SK-N-SH (cell line): ENCODE measurements around the gene MYO1D.

Source experiments
- CTCF ChIP-seq: fragments of 200-600 bp; sonication (generic); IDR thresholded peaks from 2 replicates; pipeline ENCODE4 v1.6.1; 2017; ENCODE audit warnings: antibody characterized with exemption, mild to moderate bottlenecking, moderate library complexity
- ELF1 ChIP-seq: IDR thresholded peaks from 2 replicates; pipeline ENCODE4 v1.4.0; 2012
- EZH2phosphoT487 ChIP-seq: fragments of 200-600 bp; sonication (generic); IDR thresholded peaks from 2 replicates; pipeline ENCODE4 v1.6.1; 2017; ENCODE audit warnings: low read depth, mixed run types, mild to moderate bottlenecking, antibody characterized with exemption, moderate library complexity, borderline replicate concordance
- FOXJ3 ChIP-seq: sonication (generic); formaldehyde crosslinking; IDR thresholded peaks from 2 replicates; pipeline ENCODE4 v1.5.1; 2020; ENCODE audit warnings: mild to moderate bottlenecking, missing genetic modification reagents
- MXI1 ChIP-seq: IDR thresholded peaks from 2 replicates; pipeline ENCODE4 v1.6.1; 2012; ENCODE audit warnings: mild to moderate bottlenecking, low read depth, low read length, improper control_type of control experiment
- NRF1 ChIP-seq: IDR thresholded peaks from 2 replicates; pipeline ENCODE4 v1.6.1; 2012; ENCODE audit warnings: low read depth, mild to moderate bottlenecking, low read length
- POLR2AphosphoS5 ChIP-seq: IDR thresholded peaks from 2 replicates; pipeline ENCODE4 v1.6.1; 2012; ENCODE audit warnings: low read depth, low read length
- RAD21 ChIP-seq: IDR thresholded peaks from 2 replicates; pipeline ENCODE4 v1.6.1; 2012; ENCODE audit warnings: mild to moderate bottlenecking, low read length
- TAF1 ChIP-seq: IDR thresholded peaks from 2 replicates; pipeline ENCODE4 v1.6.1; 2012; ENCODE audit warnings: low read depth, mild to moderate bottlenecking, low read length, moderate library complexity, borderline replicate concordance
- TEAD4 ChIP-seq: IDR thresholded peaks from 2 replicates; pipeline ENCODE4 v1.4.0; 2012; ENCODE audit warnings: mild to moderate bottlenecking, borderline replicate concordance; ENCODE audit not compliant: insufficient read depth
- USF1 ChIP-seq: IDR thresholded peaks from 2 replicates; pipeline ENCODE4 v1.4.0; 2012; ENCODE audit warnings: low read depth, borderline replicate concordance
- USF2 ChIP-seq: fragments of 150-350 bp; IDR thresholded peaks from 2 replicates; pipeline ENCODE4 v1.6.1; 2017; ENCODE audit warnings: antibody characterized with exemption, low read length, low read depth, borderline replicate concordance
- YY1 ChIP-seq: IDR thresholded peaks from 2 replicates; pipeline ENCODE4 v1.4.0; 2012; ENCODE audit warnings: low read depth, mild to moderate bottlenecking

GRCh38 chr17:32826076-32826475, 50.8 kb downstream of the MYO1D start:
- TF ChIP-seq CTCF (no peak), USF1 (no peak), YY1 (no peak), ELF1 (no peak), USF2 (no peak), POLR2AphosphoS5 (no peak), TAF1 (no peak), RAD21 (no peak), EZH2phosphoT487 (no peak), TEAD4 (no peak), MXI1 (no peak), FOXJ3 (CRISPR knock-in tag) (no peak), NRF1 (no peak)
